GM19099 (cell line): ENCODE results near the gene DOK7.

Experiments used
- POLR2A ChIP-seq: IDR thresholded peaks from 3 replicates; pipeline ENCODE4 v1.6.1; 2011; ENCODE audit warnings: low read depth; ENCODE audit not compliant: insufficient read length; ENCODE audit errors: extremely low read depth

Gene DOK7

GRCh38 chr4:3479358-3480101 is 16.4 kb downstream of the DOK7 start:
- no peak for TF ChIP-seq POLR2A

- TF ChIP-seq POLR2A: no peak
Observed at GRCh38 chr4:3480528-3481112, 17.5 kb downstream of the DOK7 start.

GRCh38 chr4:3481113-3481531 is 18.0 kb downstream of the DOK7 start:
- no peak for TF ChIP-seq POLR2A

GRCh38 chr4:3481783-3482393 is 18.8 kb downstream of the DOK7 start:
- no peak for TF ChIP-seq POLR2A

GRCh38 chr4:3482707-3483106 is 19.6 kb downstream of the DOK7 start:
- no peak for TF ChIP-seq POLR2A

GRCh38 chr4:3483471-3483921 is 20.4 kb downstream of the DOK7 start:
- no peak for TF ChIP-seq POLR2A

- no peak for TF ChIP-seq POLR2A
Observed at GRCh38 chr4:3484057-3484973, 21.2 kb downstream of the DOK7 start.

GRCh38 chr4:3485011-3485791 is 22.1 kb downstream of the DOK7 start:
- no peak for TF ChIP-seq POLR2A

GRCh38 chr4:3485886-3486540 is 22.9 kb downstream of the DOK7 start:
- no peak for TF ChIP-seq POLR2A

GRCh38 chr4:3486541-3487540 is 23.7 kb downstream of the DOK7 start:
- no peak for TF ChIP-seq POLR2A

- no peak for TF ChIP-seq POLR2A
Observed at GRCh38 chr4:3487861-3488260, 24.8 kb downstream of the DOK7 start.

- no peak for TF ChIP-seq POLR2A
Observed at GRCh38 chr4:3488820-3489219, 25.7 kb downstream of the DOK7 start.

- TF ChIP-seq POLR2A: no peak
Observed at GRCh38 chr4:3489451-3489962, 26.4 kb downstream of the DOK7 start.
